GM21526 (cell line): ENCODE results near the gene GALNT10.

Experiments used
- ATAC-seq: cut with Tn5 transposase; IDR thresholded peaks from one replicate; pipeline ENCODE4 v1.9.1; 2021; ENCODE audit warnings: moderate library complexity; ENCODE audit not compliant: unreplicated experiment, low FRiP score

Gene GALNT10

GRCh38 chr5:154176181-154176580, 14.4 kb upstream of the GALNT10 start:
- ATAC-seq, result no peak

GRCh38 chr5:154178661-154179060, 11.9 kb upstream of the GALNT10 start:
- ATAC-seq, result no peak

DNA sequence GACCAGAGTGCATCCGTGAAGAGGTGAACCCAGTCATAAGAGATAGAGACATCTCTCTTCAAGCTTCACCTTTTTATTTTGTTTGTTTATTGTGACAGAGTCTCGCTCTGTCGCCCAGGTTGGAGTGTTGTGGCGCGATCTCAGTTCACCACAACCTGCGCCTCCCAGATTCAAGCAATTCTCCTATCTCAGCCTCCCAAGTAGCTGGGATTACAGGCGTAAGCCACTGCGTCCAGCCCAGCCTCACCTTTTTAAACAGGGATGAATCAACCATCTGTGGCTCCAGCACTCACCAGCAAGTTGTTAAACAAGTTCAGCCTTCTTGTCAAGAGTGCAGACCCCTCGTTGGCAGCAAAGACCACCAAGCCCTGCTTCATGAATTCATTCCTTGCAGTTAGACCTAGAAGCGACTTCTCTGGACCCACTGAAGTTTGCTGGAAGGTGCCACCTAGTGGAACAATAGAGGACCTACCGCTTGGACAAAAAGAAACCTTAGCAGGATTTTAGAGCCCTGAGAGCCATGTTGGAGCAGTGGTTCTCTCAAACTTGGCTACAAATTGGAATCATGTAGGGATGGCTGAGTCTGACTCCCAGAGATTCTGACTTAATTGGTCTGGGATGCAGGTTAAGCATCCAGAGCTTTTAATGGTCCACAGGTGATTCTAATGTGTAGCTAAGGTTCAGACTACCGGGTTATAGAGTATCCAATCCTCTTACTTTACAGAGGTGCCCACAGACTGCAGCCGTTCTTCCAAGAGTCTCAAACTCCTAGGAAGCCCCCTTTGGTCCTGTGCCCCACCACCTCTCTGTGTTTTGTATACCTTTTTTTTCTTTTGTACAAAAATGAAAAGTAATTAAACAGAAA, 10.5 kb upstream of the GALNT10 start:
- ATAC-seq, result peak; percentile 89

DNA sequence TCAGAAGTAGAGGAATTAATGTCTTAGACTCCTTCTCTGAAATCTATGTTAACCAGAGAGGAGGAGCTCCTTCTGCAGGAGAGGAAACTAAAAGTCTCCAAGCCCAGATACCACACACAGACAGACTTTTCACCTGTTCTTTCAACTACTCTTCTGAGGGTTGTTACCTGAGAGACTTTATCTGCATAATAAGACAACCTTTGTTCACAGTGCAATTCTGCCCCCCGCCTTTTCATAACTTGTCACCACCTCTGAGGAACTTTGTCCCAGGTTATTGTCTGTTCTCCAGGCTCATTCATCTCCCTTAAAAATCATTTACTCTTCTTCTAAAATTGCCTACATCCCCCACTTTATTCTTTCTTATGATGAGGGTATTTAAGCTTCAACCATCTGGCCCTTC, 9.4 kb upstream of the GALNT10 start:
- no peak for ATAC-seq

DNA sequence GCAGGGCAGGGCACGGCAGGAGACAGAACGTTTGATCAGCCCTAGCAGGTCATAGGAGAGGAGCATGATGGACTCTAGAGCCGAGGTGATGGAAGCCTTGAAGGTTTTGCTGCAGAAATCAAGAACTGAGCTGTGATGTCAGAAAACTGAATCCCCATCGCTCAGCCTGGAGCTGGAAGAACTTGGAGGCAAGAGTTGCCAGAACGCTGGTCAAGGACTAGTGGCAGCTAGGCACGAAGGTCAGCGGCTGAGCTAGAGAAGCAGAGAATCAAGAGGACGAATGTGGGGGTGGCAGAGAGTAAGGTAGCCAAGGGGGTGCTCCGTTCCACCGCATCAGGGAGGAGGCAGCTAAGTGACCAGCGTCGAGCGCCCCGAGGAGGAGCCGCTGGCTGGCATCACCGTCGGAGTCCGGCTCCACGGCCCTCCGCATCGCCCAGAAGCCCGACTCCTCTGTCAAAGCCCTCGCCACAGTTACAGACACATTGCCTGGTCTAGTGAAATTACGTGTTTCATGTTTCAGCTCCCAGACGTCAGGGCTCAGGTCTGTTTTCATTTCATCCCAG, 1.2 kb upstream of the GALNT10 start:
- peak; percentile 13 for ATAC-seq

- ATAC-seq, result peak; percentile 76
Observed at GRCh38 chr5:154189819-154190594, 526 bp upstream of the GALNT10 start.

- ATAC-seq, result no peak
Observed at GRCh38 chr5:154191467-154192261, 1.1 kb downstream of the GALNT10 start.

DNA sequence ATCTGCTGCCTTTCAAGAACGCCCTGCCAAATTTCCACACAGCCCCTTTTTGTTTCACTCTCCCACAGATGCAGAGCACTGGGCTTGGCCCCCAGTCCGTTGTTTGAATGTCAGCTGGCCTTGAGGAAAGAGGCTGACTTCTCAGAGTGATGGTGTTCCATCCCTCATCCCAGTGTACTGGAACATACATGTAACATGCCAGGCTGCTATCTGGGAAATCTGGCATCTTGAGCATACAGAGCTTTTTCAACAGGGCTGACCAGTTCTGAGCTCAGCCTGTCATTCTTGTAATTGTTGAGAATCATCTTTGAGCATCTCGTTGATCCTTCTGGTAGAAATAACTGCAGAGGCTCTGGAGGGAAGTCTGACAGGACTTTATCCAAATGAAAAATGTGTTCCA, 2.8 kb downstream of the GALNT10 start:
- ATAC-seq, result no peak

- no peak for ATAC-seq
Observed at GRCh38 chr5:154193701-154194121, 3.2 kb downstream of the GALNT10 start.

GRCh38 chr5:154194345-154195329, 4.1 kb downstream of the GALNT10 start:
- no peak for ATAC-seq

DNA sequence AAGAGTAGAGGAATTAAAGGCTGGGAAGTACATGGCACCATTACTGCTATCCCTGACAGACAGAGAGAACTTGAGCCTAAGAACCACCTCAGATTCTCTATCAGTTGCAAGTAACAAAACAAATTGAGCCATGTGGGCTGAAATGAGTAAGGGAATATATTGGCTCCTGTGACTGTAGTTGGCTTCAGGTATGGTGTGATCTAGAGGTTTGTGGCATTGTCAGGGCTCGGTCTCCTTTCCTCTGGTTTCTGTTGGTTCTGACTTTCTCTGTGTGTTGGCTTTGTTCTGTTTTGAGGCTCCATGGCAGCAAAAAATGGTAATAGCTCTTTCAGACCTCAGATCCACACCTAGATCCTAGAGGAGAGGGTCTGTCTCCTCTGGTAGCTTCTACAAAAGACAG, 5.7 kb downstream of the GALNT10 start:
- no peak for ATAC-seq

DNA sequence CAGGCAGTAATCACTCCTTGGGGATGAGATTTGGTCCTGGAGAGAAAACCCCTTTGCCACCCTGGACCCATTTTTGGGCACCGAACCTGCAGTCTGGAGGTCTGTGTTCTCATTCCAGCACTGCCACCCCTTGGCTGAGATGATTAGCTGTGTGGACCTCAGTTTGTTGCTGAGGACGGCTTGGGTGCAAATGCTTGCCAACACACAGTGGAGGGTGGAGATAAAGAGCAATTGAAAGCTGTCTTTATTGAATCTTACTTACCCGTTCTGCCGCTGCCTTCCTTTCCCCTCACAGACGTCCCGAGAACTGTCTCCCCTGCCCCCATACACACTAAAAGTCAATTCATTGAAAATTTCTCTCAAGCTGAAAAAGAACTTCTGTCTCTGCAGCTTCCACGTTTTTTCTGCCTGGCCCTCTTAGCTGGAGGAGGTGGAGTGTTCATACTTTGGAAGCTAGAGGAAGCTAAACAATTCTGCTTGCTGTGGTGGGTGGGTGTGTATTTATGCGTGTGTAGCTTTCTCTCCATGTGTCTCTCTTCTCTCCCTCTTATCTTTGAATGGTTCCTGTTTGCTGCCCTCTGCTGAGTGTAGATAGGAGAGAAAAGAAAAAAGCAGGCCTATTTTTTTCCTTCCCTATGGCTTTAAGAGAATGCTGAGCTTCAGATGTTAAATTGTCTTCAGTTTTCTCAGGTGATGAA, 6.6 kb downstream of the GALNT10 start:
- ATAC-seq, result no peak

GRCh38 chr5:154197801-154198491, 7.4 kb downstream of the GALNT10 start:
- no peak for ATAC-seq

- no peak for ATAC-seq
Observed at GRCh38 chr5:154198611-154199230, 8.2 kb downstream of the GALNT10 start.

DNA sequence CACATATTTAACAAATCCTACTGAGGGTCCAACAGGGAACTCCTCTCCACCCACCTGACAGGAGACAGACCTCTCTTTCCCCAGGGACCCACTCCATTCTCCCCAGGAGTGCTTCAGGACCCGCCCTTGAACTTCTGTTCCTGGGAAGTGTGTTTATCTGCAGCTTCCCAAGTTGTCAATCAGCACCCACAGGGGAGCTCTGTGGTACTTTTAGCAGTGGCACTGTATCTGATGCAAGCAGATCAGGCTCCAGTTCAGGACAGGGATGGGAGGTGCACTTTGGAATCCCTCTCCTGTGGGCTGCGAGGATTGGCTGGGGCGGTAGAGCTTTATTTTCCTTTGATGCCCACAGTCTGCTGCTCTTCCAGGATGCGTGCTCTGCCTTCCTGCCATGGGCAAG, 8.7 kb downstream of the GALNT10 start:
- no peak for ATAC-seq

GRCh38 chr5:154199671-154200220, 9.2 kb downstream of the GALNT10 start:
- ATAC-seq, result no peak

- no peak for ATAC-seq
Observed at GRCh38 chr5:154200221-154200620, 9.7 kb downstream of the GALNT10 start.
